Mesothelial cell of epicardium (in vitro differentiated cells): ENCODE data around the gene TOGARAM1. TPM values are rescaled to one million over a fixed set of nuclear protein-coding genes. Genes with fewer than 3 reads are reported as not detected.
"Not testable (repeated sequence)": the region's sequence is repeated elsewhere in the genome, so short reads cannot be mapped to it uniquely, and the experiment has no call there.

Experiments
- DNase-seq, 2 experiments: peaks; one replicate each; pipeline ENCODE4 v3.0.0; 2021; ENCODE audit warnings: low spot score in 2 of 2; ENCODE audit not compliant: unreplicated experiment in 2 of 2
- H3K27ac Mint-ChIP-seq: 2 replicates; pipeline ENCODE4 v1.8.0; 2021; ENCODE audit warnings: mixed read lengths
- H3K27me3 Mint-ChIP-seq: 2 replicates; pipeline ENCODE4 v1.8.0; 2021; ENCODE audit warnings: low read depth, mixed read lengths
- H3K36me3 Mint-ChIP-seq: 2 replicates; pipeline ENCODE4 v1.8.0; 2021; ENCODE audit warnings: mixed read lengths
- H3K4me1 Mint-ChIP-seq: 2 replicates; pipeline ENCODE4 v1.8.0; 2021; ENCODE audit warnings: mixed read lengths
- H3K4me3 Mint-ChIP-seq: 2 replicates; pipeline ENCODE4 v1.8.0; 2021; ENCODE audit warnings: mild to moderate bottlenecking, moderate library complexity, mixed read lengths
- H3K9me3 Mint-ChIP-seq: 2 replicates; pipeline ENCODE4 v1.8.0; 2021; ENCODE audit warnings: mixed read lengths
- CTCF ChIP-seq: fragments of 200-600 bp; sonication (generic); IDR thresholded peaks from one replicate; pipeline ENCODE4 v1.5.0; 2021; ENCODE audit warnings: antibody characterized with exemption; ENCODE audit not compliant: unreplicated experiment
- total RNA-seq: library from RNA; stranded (reverse); gene quantifications from 3 replicates; pipeline ENCODE4 v1.2.1, GENCODE V29; 2021

The TOGARAM1 gene
- total RNA-seq, 1 donor from 2014 or later: 27.3 TPM

GRCh38 chr14:45068396-45068795, 106.4 kb downstream of the TOGARAM1 start:
- H3K36me3 Mint-ChIP-seq: peaks cover 17% of the 10 kb centered on the region
- no peak overlapping the region for H3K4me3 Mint-ChIP-seq
- no peak for TF ChIP-seq CTCF
- no peak overlapping the region for H3K27ac Mint-ChIP-seq
- DNase-seq: no peak
- H3K9me3 Mint-ChIP-seq: peaks cover 7% of the 10 kb centered on the region
- peaks cover 4% of the 10 kb centered on the region for H3K4me1 Mint-ChIP-seq
- no peaks in the 10 kb centered on the region for H3K27me3 Mint-ChIP-seq

- DNase-seq: no peak
- Mint-ChIP-seq H3K27ac (no peak overlapping the region), H3K4me3 (no peak overlapping the region), H3K36me3 (peaks cover 12% of the 10 kb centered on the region), H3K4me1 (peaks cover 4% of the 10 kb centered on the region), H3K27me3 (no peaks in the 10 kb centered on the region), H3K9me3 (peaks cover 3% of the 10 kb centered on the region)
- no peak for TF ChIP-seq CTCF
These were observed 108.2 kb downstream of the TOGARAM1 start for GRCh38 chr14:45070215-45070614.

- H3K27me3 Mint-ChIP-seq: no peaks in the 10 kb centered on the region
- no peak for DNase-seq
- no peak overlapping the region for H3K4me3 Mint-ChIP-seq
- H3K27ac Mint-ChIP-seq: no peak overlapping the region
- H3K36me3 Mint-ChIP-seq: peaks cover 10% of the 10 kb centered on the region
- no peak for TF ChIP-seq CTCF
- H3K4me1 Mint-ChIP-seq: no peaks in the 10 kb centered on the region
- peaks cover 3% of the 10 kb centered on the region for H3K9me3 Mint-ChIP-seq
These were observed 110.1 kb downstream of the TOGARAM1 start for GRCh38 chr14:45072126-45072525.

- DNase-seq: no peak
- Mint-ChIP-seq H3K4me1 (no peaks in the 10 kb centered on the region), H3K27me3 (no peaks in the 10 kb centered on the region), H3K4me3 (no peak overlapping the region), H3K27ac (no peak overlapping the region), H3K9me3 (peaks cover 3% of the 10 kb centered on the region), H3K36me3 (peaks cover 10% of the 10 kb centered on the region)
- TF ChIP-seq CTCF: no peak
These were observed 111.4 kb downstream of the TOGARAM1 start for GRCh38 chr14:45073231-45073879.

- H3K27me3 Mint-ChIP-seq: no peaks in the 10 kb centered on the region
- no peak overlapping the region for H3K4me3 Mint-ChIP-seq
- peaks cover 2% of the 10 kb centered on the region for H3K4me1 Mint-ChIP-seq
- H3K36me3 Mint-ChIP-seq: no peaks in the 10 kb centered on the region
- H3K27ac Mint-ChIP-seq: no peak overlapping the region
- TF ChIP-seq CTCF: no peak
- no peak for DNase-seq
- no peaks in the 10 kb centered on the region for H3K9me3 Mint-ChIP-seq
These were observed 116.3 kb downstream of the TOGARAM1 start for GRCh38 chr14:45078323-45078722.

GRCh38 chr14:45080416-45080968, 118.5 kb downstream of the TOGARAM1 start:
- not testable (repeated sequence) for H3K36me3 Mint-ChIP-seq, H3K4me3 Mint-ChIP-seq, H3K27me3 Mint-ChIP-seq, H3K27ac Mint-ChIP-seq, H3K9me3 Mint-ChIP-seq, DNase-seq
- peaks cover 14% of the 10 kb centered on the region for H3K4me1 Mint-ChIP-seq

GRCh38 chr14:45081096-45081495, 119.1 kb downstream of the TOGARAM1 start:
- H3K27ac Mint-ChIP-seq, H3K4me3 Mint-ChIP-seq, H3K9me3 Mint-ChIP-seq, DNase-seq, H3K36me3 Mint-ChIP-seq, H3K27me3 Mint-ChIP-seq: not testable (repeated sequence)
- H3K4me1 Mint-ChIP-seq: peaks cover 20% of the 10 kb centered on the region
